Peyer's patch (tissue), 4 donors: ENCODE data around the gene SIKE1. TPM values are rescaled to one million over a fixed set of nuclear protein-coding genes. Genes with fewer than 3 reads are reported as not detected.

Source experiments
- DNase-seq, 3 donors: peaks; one replicate each; pipeline ENCODE4 v3.0.0-alpha.2; 2017 to 2019
- H3K27ac ChIP-seq, 4 donors: fragments of 200-600 bp; sonication (generic); one replicate each; pipeline ENCODE4 v1.5.1; 2016 to 2019
- H3K27me3 ChIP-seq, 2 donors: fragments of 200-600 bp; sonication (generic); one replicate each; pipeline ENCODE4 v1.5.1; 2019
- H3K36me3 ChIP-seq, 3 donors: fragments of 200-600 bp; sonication (generic); one replicate each; pipeline ENCODE4 v1.5.1; 2016 to 2019
- H3K4me1 ChIP-seq, 4 donors: fragments of 200-600 bp; sonication (generic); one replicate each; pipeline ENCODE4 v1.5.1; 2016 to 2019
- H3K4me3 ChIP-seq, 4 donors: fragments of 200-600 bp; sonication (generic); 1 replicate in 3 of 4; 2 replicates in 1 of 4; pipeline ENCODE4 v1.5.1; 2016 to 2019; ENCODE audit warnings: mild to moderate bottlenecking in 1 of 4
- H3K9me3 ChIP-seq, 4 donors: fragments of 200-600 bp; sonication (generic); one replicate each; pipeline ENCODE4 v1.5.1; 2016 to 2019; ENCODE audit warnings: mild to moderate bottlenecking in 1 of 4
- CTCF ChIP-seq, 6 experiments: fragments of 450-650 bp in 4 of 6; fragments of 200-600 bp in 2 of 6; sonication (generic) in 1 of 6; IDR thresholded peaks; one replicate each; pipeline ENCODE4 v1.5.1; 2017 to 2019; ENCODE audit warnings: antibody characterized with exemption in 6 of 6, mild to moderate bottlenecking in 3 of 6, moderate library complexity in 1 of 6
- POLR2A ChIP-seq, 2 donors: fragments of 450-650 bp; IDR thresholded peaks; one replicate each; pipeline ENCODE4 v1.5.1; 2017; ENCODE audit warnings: antibody characterized with exemption in 2 of 2, mild to moderate bottlenecking in 2 of 2, moderate library complexity in 2 of 2
- small RNA-seq, 2 donors: library from RNA; depleted of rRNA; stranded (forward); fragments of <200 nt; gene quantifications; one replicate each; pipeline ENCODE3, GENCODE V24; 2016
- total RNA-seq, 4 donors: library from RNA; depleted of rRNA; stranded (reverse); fragments of >200 nt; gene quantifications; one replicate each; pipeline ENCODE4 v1.1.0, GENCODE V29; 2016

The SIKE1 gene
- total RNA-seq, 4 donors from 2014 or later: 23.1 to 29.2 (median 25.9) TPM

- Histone ChIP-seq H3K27me3 (no peaks in the 10 kb centered on the region), H3K9me3 (no peaks in the 10 kb centered on the region), H3K27ac (peak overlapping the region in 1 of 4 donors; percentile 23), H3K4me3 (no peak overlapping the region), H3K4me1 (peaks cover 0 to 9% (median 0%) of the 10 kb centered on the region in 4 donors), H3K36me3 (peaks cover 0 to 83% (median 3%) of the 10 kb centered on the region in 3 donors)
- no peak for TF ChIP-seq CTCF (IDR thresholded peaks at IDR 0.05)
- no peak for TF ChIP-seq POLR2A (IDR thresholded peaks at IDR 0.05)
- no peak for DNase-seq
Measured at GRCh38 chr1:114720492-114720891, 60.0 kb downstream of the SIKE1 start.

Small RNA genes lying within 50 kb of the gene (small RNA-seq; reads per million reads assigned to genes)
- gene RNY1P13: 0 to 0.29 reads per million in 2 donors

Other genes with a start within 250 kb of the SIKE1 start
- gene BCAS2, start 199.1 kb downstream of the SIKE1 start, total RNA-seq: 10 to 100 TPM; 12.9 to 44.6 (median 18.5) TPM
- gene DENND2C, start 110.6 kb downstream of the SIKE1 start, total RNA-seq: 10 to 100 TPM in 1 of 4 donors, 1 to 10 TPM in 1, under 1 TPM in 2; 0.35 to 17.3 (median 0.82) TPM
- gene AMPD1, start 85.1 kb downstream of the SIKE1 start, total RNA-seq: 1 to 10 TPM in 3 of 4 donors, not detected in 1; 1.2 to 4.4 (median 2.5) TPM
- 10 to 100 TPM; 26.4 to 44.0 (median 29.7) TPM for gene NRAS, start 63.9 kb downstream of the SIKE1 start, total RNA-seq
- gene CSDE1, start 22.7 kb downstream of the SIKE1 start, total RNA-seq: 100 to 1,000 TPM; 292 to 374 (median 333) TPM
- gene SYCP1, start 74.2 kb upstream of the SIKE1 start, total RNA-seq: not detected
- gene TSHB, start 249.1 kb upstream of the SIKE1 start, total RNA-seq: not detected